HG03520 (cell line): ENCODE results near the gene GPR39.

Source experiments
- ATAC-seq: cut with Tn5 transposase; IDR thresholded peaks from one replicate; pipeline ENCODE4 v1.9.1; 2021; ENCODE audit warnings: mild to moderate bottlenecking, moderate library complexity; ENCODE audit not compliant: unreplicated experiment

The GPR39 gene

GRCh38 chr2:132636346-132636745 lies 219.7 kb downstream of the GPR39 start:
- no peak for ATAC-seq

GRCh38 chr2:132638313-132639040 lies 221.9 kb downstream of the GPR39 start:
- no peak for ATAC-seq

- ATAC-seq, result no peak
Observed at GRCh38 chr2:132640116-132640515, 223.5 kb downstream of the GPR39 start.

GRCh38 chr2:132641819-132642218 lies 225.2 kb downstream of the GPR39 start:
- no peak for ATAC-seq

- ATAC-seq, result no peak
Observed at GRCh38 chr2:132642415-132642814, 225.8 kb downstream of the GPR39 start.

GRCh38 chr2:132645176-132645575 lies 228.6 kb downstream of the GPR39 start:
- no peak for ATAC-seq

DNA sequence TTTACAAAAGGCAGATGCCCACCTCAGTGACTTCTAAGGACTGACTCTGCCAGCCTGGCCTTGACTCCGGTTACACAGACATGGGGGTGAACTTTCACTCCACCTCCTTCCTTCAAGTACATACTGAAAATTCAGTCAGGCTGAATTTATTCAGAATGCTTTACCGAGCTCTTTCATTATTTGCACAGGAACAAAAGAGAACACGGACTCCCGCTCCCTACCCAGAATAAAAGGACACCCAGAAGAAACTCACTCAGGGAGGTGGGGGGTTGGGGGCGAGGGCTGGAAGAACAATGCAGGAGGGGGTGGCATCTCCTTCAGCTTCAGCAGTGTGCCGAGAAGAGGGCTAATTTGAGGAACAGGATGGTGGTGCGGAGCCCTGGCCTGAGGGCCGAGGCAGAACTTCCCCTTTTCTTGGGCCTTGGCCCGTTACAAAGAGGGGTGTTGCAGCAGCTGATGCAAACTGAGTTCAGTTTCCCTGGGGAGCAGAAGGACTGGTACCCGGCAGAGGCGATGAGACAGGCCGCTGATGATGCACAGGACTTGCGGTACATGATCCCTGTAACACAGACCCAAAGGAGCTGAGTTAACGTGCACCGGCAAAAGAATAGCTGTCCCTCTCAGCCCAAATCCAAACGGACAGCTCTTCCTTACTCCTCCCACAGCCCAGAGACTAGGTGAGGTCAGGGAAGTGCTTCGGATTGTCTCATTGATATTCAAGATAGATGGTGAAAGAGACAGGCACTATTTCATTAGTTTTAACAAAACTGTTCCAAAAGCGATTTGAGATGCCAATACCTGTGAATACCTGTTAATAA lies 229.3 kb downstream of the GPR39 start:
- ATAC-seq, result no peak

DNA sequence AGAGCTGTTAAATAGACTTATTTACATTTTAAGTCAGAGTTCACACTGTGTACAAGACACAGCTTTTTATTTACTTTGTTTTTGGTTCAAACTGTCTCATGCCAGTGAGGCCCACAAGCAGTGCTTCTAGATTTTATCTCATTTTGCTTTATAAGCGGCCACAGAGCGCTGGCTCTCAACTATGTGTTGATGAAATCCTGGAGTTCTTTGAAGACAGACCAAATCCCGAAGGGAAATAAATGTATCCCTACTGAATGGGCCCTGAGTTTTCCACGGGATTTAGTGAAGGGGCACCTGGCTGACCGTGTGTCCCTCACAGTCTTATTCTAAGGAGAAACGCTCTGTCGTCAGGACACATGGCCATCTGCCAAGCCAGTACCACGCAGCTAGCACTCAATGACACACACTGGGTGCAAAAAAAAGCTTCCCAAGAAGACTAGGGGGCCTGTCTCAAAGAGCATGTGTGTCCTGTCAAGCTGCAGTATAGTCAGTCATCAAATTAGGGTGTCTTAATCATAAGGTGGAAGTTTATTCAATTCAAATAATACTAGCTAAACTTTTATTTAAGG lies 230.0 kb downstream of the GPR39 start:
- no peak for ATAC-seq

- ATAC-seq, result peak; percentile 52
Observed at GRCh38 chr2:132651115-132652045, 234.8 kb downstream of the GPR39 start.

DNA sequence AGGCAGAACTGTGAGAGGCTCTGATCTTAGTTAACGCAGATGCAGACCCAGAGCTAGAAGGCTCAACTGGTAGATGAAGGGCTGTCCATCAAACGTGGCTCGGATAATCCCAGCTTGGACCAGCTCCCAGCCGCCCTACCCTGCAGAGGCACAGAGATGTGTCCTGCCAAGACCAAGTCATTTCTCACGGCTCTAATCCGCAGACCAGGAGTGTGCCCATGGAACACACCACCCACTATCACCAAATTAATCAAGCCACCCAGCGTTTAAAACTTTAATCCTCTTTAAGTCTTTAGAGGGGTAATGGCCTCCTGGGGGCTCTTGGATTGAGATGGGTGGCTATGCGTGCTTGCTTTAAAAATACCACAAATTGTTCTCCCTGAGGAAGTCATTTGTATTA lies 235.9 kb downstream of the GPR39 start:
- ATAC-seq, result no peak

DNA sequence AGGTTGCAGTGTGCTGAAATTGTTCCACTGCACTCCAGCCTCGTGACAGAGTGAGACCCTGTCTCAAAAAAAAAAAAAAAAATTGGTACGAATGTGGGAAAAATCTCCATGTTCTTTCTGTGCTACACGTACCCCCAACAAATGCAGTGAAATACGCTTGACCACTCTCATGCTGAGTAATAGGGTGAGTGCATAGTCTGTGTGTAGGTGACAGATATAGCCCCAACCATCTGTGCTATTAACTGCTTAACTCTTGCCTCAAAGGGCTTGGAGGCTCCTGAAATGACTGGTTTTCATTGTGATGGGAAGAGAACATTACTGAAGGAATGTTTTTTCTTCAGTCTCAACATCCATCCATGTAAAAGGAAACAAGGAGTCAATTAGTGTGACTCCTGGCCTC lies 237.7 kb downstream of the GPR39 start:
- no peak for ATAC-seq

- no peak for ATAC-seq
Observed at GRCh38 chr2:132654968-132655367, 238.4 kb downstream of the GPR39 start.

- ATAC-seq, result no peak
Observed at GRCh38 chr2:132656266-132656975, 239.8 kb downstream of the GPR39 start.

- no peak for ATAC-seq
Observed at GRCh38 chr2:132659331-132659730, 242.7 kb downstream of the GPR39 start.

- ATAC-seq, result no peak
Observed at GRCh38 chr2:132662732-132663131, 246.1 kb downstream of the GPR39 start.

DNA sequence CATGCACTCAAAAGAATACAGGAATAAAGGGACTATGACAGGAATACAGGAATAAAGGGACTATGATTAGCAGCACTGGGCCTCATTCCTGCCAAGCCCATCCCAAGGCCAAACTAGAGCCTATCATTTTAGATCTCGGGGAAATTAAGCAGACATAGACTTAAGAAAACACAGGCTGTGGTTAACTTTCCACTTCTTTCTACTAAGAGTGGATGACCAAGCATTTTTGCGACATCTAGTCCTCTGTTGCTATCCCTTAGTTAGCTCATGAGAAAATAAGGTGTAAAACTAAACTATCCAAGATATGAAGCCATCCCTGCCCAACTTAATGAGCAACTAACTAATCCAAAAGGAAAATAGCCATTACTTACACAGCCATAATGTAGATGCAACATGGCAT lies 247.5 kb downstream of the GPR39 start:
- ATAC-seq, result no peak

- no peak for ATAC-seq
Observed at GRCh38 chr2:132665401-132666140, 249.0 kb downstream of the GPR39 start.

- no peak for ATAC-seq
Observed at GRCh38 chr2:132667706-132668105, 251.1 kb downstream of the GPR39 start.

DNA sequence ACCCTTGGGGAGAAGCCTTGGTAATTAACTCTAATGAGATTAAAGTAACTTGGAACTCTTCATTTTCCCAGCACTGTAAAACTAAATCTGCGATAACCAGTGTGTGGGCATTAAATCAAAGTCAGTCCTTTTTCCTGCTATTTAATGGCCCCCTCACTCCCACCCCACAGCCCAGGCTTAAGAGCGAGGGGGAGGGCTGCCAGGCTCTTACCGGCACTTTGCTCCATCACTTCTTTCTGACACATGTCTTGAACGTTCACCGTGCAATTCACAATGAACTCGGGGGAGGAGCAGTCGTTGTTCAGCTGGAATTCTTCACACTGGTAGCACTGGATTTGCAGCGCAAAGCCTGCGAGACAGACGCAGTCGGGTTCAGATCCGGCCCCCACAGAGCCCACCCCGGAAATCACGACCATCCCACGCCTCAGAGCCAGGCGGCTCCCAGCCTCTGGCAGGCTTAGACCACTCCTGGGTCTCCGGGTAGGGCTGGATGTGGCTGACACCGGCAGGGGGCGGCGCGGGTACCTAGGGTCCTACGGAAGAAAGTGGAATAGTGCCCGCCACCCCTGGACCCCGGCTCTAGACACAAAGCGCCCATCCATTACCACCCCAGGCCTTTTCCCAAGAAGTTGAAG lies 251.7 kb downstream of the GPR39 start:
- no peak for ATAC-seq
